ENCODE data around the gene MEIS1. TPM values are rescaled to one million over a fixed set of nuclear protein-coding genes. Genes with fewer than 3 reads are reported as not detected.

Gene MEIS1
- total RNA-seq, 1 experiment from 2014 or later: 89.4 TPM

- no peak overlapping the region for H3K27ac ChIP-seq (ENCODE audit: low read depth, low read length, poor library complexity, severe bottlenecking)
- peaks cover 83% of the 10 kb centered on the region for H3K36me3 ChIP-seq (ENCODE audit: insufficient read depth, low read length, poor library complexity, severe bottlenecking)
- H3K9me3 ChIP-seq (ENCODE audit: low read depth, low read length, poor library complexity, severe bottlenecking): no peaks in the 10 kb centered on the region
- DNase-seq (ENCODE audit: low spot score): no peak
- ChIA-PET POLR2A (ENCODE audit: low non-redundant PET) (no interaction called here), CTCF (no interaction called here)
- H3K4me1 ChIP-seq (ENCODE audit: insufficient read depth, low read length, poor library complexity, severe bottlenecking): peaks cover 44% of the 10 kb centered on the region
- no peak overlapping the region for H3K4me3 ChIP-seq (ENCODE audit: low read depth, low read length, poor library complexity, severe bottlenecking)
- intact Hi-C loops (cut with micrococcal nuclease; ENCODE audit: unreplicated experiment): no loop called here
- TF ChIP-seq EZH2 (IDR thresholded peaks at IDR 0.05; ENCODE audit: borderline replicate concordance, low read depth, low read length, poor library complexity, severe bottlenecking): no peak
- TF ChIP-seq, protein P1, sequence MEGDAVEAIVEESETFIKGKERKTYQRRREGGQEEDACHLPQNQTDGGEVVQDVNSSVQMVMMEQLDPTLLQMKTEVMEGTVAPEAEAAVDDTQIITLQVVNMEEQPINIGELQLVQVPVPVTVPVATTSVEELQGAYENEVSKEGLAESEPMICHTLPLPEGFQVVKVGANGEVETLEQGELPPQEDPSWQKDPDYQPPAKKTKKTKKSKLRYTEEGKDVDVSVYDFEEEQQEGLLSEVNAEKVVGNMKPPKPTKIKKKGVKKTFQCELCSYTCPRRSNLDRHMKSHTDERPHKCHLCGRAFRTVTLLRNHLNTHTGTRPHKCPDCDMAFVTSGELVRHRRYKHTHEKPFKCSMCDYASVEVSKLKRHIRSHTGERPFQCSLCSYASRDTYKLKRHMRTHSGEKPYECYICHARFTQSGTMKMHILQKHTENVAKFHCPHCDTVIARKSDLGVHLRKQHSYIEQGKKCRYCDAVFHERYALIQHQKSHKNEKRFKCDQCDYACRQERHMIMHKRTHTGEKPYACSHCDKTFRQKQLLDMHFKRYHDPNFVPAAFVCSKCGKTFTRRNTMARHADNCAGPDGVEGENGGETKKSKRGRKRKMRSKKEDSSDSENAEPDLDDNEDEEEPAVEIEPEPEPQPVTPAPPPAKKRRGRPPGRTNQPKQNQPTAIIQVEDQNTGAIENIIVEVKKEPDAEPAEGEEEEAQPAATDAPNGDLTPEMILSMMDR (conservative IDR thresholded peaks at IDR 0.05; ENCODE audit: low read depth, low read length): no peak
- H3K27me3 ChIP-seq (replicated peaks; ENCODE audit: insufficient read depth, low read depth, low read length, poor library complexity): no peaks in the 10 kb centered on the region
- no TSS peak for BruUV-seq (replicated peaks)
These were observed 20.6 kb downstream of the MEIS1 start for GRCh38 chr2:66455490-66455889.

GRCh38 chr2:66456183-66457041 lies 21.5 kb downstream of the MEIS1 start:
- H3K9me3 ChIP-seq (ENCODE audit: low read depth, low read length, poor library complexity, severe bottlenecking): no peaks in the 10 kb centered on the region
- H3K27me3 ChIP-seq (replicated peaks; ENCODE audit: insufficient read depth, low read depth, low read length, poor library complexity): no peaks in the 10 kb centered on the region
- H3K27ac ChIP-seq (ENCODE audit: low read depth, low read length, poor library complexity, severe bottlenecking): peak overlapping the region; percentile 14
- H3K4me1 ChIP-seq (ENCODE audit: insufficient read depth, low read length, poor library complexity, severe bottlenecking): peaks cover 44% of the 10 kb centered on the region
- ChIA-PET CTCF (no interaction called here), POLR2A (ENCODE audit: low non-redundant PET) (no interaction called here)
- no TSS peak for BruUV-seq (replicated peaks)
- intact Hi-C loops (cut with micrococcal nuclease; ENCODE audit: unreplicated experiment): no loop called here
- DNase-seq (ENCODE audit: low spot score): no peak
- no peak overlapping the region for H3K4me3 ChIP-seq (ENCODE audit: low read depth, low read length, poor library complexity, severe bottlenecking)
- TF ChIP-seq EZH2 (IDR thresholded peaks at IDR 0.05; ENCODE audit: borderline replicate concordance, low read depth, low read length, poor library complexity, severe bottlenecking): no peak
- TF ChIP-seq, protein P1 (conservative IDR thresholded peaks at IDR 0.05; ENCODE audit: low read depth, low read length): no peak
- peaks cover 79% of the 10 kb centered on the region for H3K36me3 ChIP-seq (ENCODE audit: insufficient read depth, low read length, poor library complexity, severe bottlenecking)

GRCh38 chr2:66457545-66457944 lies 22.6 kb downstream of the MEIS1 start:
- no peak for TF ChIP-seq EZH2 (IDR thresholded peaks at IDR 0.05; ENCODE audit: borderline replicate concordance, low read depth, low read length, poor library complexity, severe bottlenecking)
- TF ChIP-seq, protein P1 (conservative IDR thresholded peaks at IDR 0.05; ENCODE audit: low read depth, low read length): no peak
- Histone ChIP-seq H3K36me3 (ENCODE audit: insufficient read depth, low read length, poor library complexity, severe bottlenecking) (peaks cover 70% of the 10 kb centered on the region), H3K4me1 (ENCODE audit: insufficient read depth, low read length, poor library complexity, severe bottlenecking) (peaks cover 45% of the 10 kb centered on the region), H3K9me3 (ENCODE audit: low read depth, low read length, poor library complexity, severe bottlenecking) (no peaks in the 10 kb centered on the region), H3K27me3 (replicated peaks; ENCODE audit: insufficient read depth, low read depth, low read length, poor library complexity) (no peaks in the 10 kb centered on the region), H3K27ac (ENCODE audit: low read depth, low read length, poor library complexity, severe bottlenecking) (no peak overlapping the region), H3K4me3 (ENCODE audit: low read depth, low read length, poor library complexity, severe bottlenecking) (no peak overlapping the region)
- intact Hi-C loops (cut with micrococcal nuclease; ENCODE audit: unreplicated experiment): no loop called here
- no peak for DNase-seq (ENCODE audit: low spot score)
- CTCF ChIA-PET: no interaction called here
- POLR2A ChIA-PET (ENCODE audit: low non-redundant PET): no interaction called here
- no TSS peak for BruUV-seq (replicated peaks)
